ENCODE measurements around the gene MTOR.

Gene MTOR

DNA sequence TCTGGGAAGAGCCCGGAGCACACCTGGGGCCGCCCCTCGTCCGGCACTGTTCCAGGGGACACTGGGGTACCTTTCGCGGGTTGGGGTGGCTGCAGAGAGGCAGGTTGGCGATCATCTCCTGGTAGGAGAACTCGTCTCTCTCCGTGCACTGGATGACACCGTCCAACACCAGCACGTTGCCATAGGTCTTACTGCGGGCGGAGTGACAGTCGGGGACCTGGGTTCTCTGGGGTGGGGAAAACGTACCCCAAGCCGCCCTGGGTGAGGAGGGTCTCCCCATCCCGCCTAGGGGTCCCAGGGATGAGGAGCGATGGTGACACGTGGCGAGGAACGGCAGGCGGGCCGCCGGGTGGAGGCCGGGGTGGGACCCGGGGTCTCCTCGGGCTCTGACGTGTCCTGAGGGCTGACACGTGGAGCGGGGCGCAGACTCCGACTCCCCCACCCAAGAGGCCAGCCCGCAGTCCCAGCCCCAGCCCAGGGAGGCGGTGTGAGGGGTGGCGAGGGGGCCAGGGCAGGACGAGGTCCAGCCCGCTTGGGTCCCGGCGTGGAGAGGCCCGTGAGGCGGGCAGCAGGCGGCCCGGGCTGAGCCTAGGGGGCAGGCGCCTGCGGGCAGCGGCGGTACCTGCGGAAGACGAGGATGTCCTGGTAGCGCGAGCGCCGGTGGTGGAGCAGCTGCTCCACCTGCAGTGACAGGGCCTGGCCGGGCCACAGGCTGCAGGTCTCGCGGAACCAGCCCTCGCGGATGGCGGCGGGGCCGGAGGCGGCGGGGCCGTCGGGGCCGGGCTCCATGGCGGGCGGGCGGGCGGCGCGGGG lies 203.0 kb downstream of the MTOR start:
- peak overlapping the region; percentile 64 to 70 (median 69) for H3K27ac Mint-ChIP-seq
- peaks cover 18% of the 10 kb centered on the region for H3K36me3 Mint-ChIP-seq (ENCODE audit: low read depth)
- H3K27me3 Mint-ChIP-seq (ENCODE audit: low read depth): no peaks in the 10 kb centered on the region
- no peaks in the 10 kb centered on the region for H3K9me3 Mint-ChIP-seq
- TF ChIP-seq, protein P1, sequence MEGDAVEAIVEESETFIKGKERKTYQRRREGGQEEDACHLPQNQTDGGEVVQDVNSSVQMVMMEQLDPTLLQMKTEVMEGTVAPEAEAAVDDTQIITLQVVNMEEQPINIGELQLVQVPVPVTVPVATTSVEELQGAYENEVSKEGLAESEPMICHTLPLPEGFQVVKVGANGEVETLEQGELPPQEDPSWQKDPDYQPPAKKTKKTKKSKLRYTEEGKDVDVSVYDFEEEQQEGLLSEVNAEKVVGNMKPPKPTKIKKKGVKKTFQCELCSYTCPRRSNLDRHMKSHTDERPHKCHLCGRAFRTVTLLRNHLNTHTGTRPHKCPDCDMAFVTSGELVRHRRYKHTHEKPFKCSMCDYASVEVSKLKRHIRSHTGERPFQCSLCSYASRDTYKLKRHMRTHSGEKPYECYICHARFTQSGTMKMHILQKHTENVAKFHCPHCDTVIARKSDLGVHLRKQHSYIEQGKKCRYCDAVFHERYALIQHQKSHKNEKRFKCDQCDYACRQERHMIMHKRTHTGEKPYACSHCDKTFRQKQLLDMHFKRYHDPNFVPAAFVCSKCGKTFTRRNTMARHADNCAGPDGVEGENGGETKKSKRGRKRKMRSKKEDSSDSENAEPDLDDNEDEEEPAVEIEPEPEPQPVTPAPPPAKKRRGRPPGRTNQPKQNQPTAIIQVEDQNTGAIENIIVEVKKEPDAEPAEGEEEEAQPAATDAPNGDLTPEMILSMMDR (IDR thresholded peaks at IDR 0.05; ENCODE audit: unreplicated experiment in 3 of 3): no peak
- H3K4me3 Mint-ChIP-seq: peak overlapping the region; percentile 95 to 98 (median 98)
- peaks cover 9% of the 10 kb centered on the region for H3K4me1 Mint-ChIP-seq

DNA sequence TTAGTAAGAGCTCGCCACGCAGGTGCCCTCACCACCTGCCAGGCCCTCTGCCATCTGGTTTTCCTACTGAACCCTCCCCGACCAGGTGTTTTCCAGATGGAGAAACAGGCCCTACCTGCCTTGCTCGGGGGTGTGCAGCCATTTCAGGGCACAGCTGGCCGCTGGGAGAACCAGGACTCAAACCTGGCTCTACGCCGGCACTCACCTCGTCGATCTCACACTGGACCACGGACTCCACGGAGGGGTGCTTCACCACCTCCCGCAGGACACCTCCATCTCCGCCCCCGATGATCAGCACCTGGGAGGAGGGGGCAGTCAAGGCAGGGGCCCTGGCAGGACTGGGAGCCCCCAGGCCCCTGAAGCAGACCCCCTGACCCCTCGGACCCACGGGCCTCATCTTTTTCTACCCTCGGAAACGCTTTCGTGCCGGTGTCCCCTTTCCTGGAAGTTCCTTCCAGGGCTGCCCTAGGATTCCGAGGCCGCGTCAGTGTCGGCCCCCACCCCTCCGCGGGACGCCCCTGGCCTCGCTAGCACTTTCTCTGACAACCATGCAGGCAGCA lies 203.7 kb downstream of the MTOR start:
- H3K4me3 Mint-ChIP-seq: peak overlapping the region; percentile 95 to 98 (median 98)
- peaks cover 14% of the 10 kb centered on the region for H3K36me3 Mint-ChIP-seq (ENCODE audit: low read depth)
- H3K27ac Mint-ChIP-seq: peak overlapping the region in 2 of 3 experiments; percentile 64 to 70

DNA sequence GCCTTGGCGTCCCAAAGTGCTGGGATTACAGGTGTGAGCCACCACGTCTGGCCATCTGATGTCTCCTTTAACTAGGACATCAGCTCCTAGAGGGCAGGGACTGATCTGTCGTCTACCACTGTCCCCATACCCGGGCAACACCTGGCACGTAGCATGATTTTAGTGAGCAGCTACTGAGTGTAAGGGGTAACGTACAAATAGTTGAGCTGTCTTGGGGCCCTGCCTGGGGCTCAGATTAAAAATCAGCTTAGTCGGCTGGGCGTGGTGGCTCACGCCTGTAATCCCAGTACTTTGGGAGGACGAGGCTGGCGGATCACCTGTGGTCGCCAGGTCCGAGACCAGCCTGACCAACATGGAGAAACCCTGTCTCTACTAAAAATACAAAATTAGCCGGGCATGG lies 204.3 kb downstream of the MTOR start:
- Mint-ChIP-seq H3K4me3 (peak overlapping the region; percentile 73 to 98 (median 95)), H3K9me3 (no peaks in the 10 kb centered on the region), H3K27me3 (ENCODE audit: low read depth) (no peaks in the 10 kb centered on the region)

More for the DNA sequence above, 203.7 kb downstream of the MTOR start:
- Mint-ChIP-seq H3K4me1 (peaks cover 9% of the 10 kb centered on the region), H3K9me3 (no peaks in the 10 kb centered on the region), H3K27me3 (ENCODE audit: low read depth) (no peaks in the 10 kb centered on the region)
- TF ChIP-seq, protein P1 (IDR thresholded peaks at IDR 0.05; ENCODE audit: unreplicated experiment in 3 of 3): no peak

DNA sequence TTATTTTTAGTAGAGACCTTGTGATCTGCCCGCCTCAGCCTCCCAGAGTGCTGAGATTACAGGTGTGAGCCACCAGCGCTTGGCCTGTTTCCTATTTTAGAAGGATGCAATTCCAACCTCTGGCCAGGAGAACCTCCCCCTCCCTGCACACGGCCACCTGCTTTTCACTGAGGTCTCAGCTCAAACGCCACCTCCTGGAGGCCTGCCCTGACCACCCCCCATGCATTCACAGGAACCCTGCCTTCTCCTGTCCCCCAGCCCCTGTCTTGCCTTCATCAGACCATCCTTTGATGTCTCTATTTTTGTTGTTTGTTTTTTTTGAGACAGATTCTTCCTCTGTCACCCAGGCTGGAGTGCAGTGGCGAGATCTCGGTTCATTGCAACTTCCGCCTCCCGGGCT lies 204.9 kb downstream of the MTOR start:
- H3K36me3 Mint-ChIP-seq (ENCODE audit: low read depth): peaks cover 10% of the 10 kb centered on the region
- H3K27me3 Mint-ChIP-seq (ENCODE audit: low read depth): no peaks in the 10 kb centered on the region
- peaks cover 9% of the 10 kb centered on the region for H3K4me1 Mint-ChIP-seq
- TF ChIP-seq, protein P1 (IDR thresholded peaks at IDR 0.05; ENCODE audit: unreplicated experiment in 3 of 3): no peak
- no peak overlapping the region for H3K27ac Mint-ChIP-seq
- H3K9me3 Mint-ChIP-seq: no peaks in the 10 kb centered on the region
- peak overlapping the region; percentile 64 to 74 (median 68) for H3K4me3 Mint-ChIP-seq

More for the DNA sequence above, 204.3 kb downstream of the MTOR start:
- Mint-ChIP-seq H3K4me1 (peaks cover 9% of the 10 kb centered on the region), H3K36me3 (ENCODE audit: low read depth) (peaks cover 10% of the 10 kb centered on the region), H3K27ac (no peak overlapping the region)
- TF ChIP-seq, protein P1 (IDR thresholded peaks at IDR 0.05; ENCODE audit: unreplicated experiment in 3 of 3): no peak

All from nephron (organoid).